Esophagus muscularis mucosa (tissue), 3 donors: ENCODE measurements around the gene TANC1.

Source experiments
- EP300 ChIP-seq: sonication (generic); formaldehyde crosslinking; IDR thresholded peaks from one replicate; pipeline ENCODE4 v1.6.1; 2017; ENCODE audit warnings: antibody characterized with exemption
- TF ChIP-seq, protein P1 (sequence below), 3 experiments: fragments of 200-600 bp in 2 of 3; fragments of 450-650 bp in 1 of 3; sonication (generic) in 2 of 3; IDR thresholded peaks; one replicate each; pipeline ENCODE4 v1.5.1; 2017 to 2019; ENCODE audit warnings: antibody characterized with exemption in 3 of 3, mild to moderate bottlenecking in 2 of 3, moderate library complexity in 1 of 3

DNA sequence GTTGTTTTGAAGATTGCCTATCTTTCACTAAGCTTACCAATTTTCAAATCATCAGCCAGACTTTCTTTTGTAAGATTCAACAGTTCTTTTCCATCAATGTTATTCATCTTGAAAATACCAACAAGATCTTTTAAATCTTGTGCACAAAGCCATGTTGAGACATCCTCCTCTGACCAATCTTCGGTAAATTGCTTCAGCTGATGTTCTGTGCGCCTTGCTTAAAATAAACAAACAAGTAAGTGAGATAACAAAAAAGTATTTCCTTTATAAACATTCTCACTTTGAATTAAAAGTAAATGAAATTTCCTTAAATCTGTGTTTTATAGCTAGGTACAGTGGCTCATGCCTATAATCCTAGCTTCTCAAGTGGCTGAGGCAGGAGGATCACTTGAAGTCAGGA, 287.7 kb downstream of the TANC1 start:
- TF ChIP-seq, protein P1, sequence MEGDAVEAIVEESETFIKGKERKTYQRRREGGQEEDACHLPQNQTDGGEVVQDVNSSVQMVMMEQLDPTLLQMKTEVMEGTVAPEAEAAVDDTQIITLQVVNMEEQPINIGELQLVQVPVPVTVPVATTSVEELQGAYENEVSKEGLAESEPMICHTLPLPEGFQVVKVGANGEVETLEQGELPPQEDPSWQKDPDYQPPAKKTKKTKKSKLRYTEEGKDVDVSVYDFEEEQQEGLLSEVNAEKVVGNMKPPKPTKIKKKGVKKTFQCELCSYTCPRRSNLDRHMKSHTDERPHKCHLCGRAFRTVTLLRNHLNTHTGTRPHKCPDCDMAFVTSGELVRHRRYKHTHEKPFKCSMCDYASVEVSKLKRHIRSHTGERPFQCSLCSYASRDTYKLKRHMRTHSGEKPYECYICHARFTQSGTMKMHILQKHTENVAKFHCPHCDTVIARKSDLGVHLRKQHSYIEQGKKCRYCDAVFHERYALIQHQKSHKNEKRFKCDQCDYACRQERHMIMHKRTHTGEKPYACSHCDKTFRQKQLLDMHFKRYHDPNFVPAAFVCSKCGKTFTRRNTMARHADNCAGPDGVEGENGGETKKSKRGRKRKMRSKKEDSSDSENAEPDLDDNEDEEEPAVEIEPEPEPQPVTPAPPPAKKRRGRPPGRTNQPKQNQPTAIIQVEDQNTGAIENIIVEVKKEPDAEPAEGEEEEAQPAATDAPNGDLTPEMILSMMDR (IDR thresholded peaks at IDR 0.05): no peak
- TF ChIP-seq EP300: no peak
